Fibroblast of skin of right quadriceps (primary cell): ENCODE data around the gene ZBTB7C.
A peak's percentile ranks its signal among the peaks of the same experiment; 100 is the strongest.

Source experiments
- DNase-seq: peaks from one replicate; pipeline ENCODE4 v3.0.0-alpha.2; 2013

The ZBTB7C gene

GRCh38 chr18:48249854-48250253 lies 159.3 kb downstream of the ZBTB7C start:
- no peak for DNase-seq

- no peak for DNase-seq
These were observed 164.7 kb downstream of the ZBTB7C start for GRCh38 chr18:48244530-48244929.

GRCh38 chr18:48238636-48239035 lies 170.5 kb downstream of the ZBTB7C start:
- no peak for DNase-seq

- no peak for DNase-seq
These were observed 171.0 kb downstream of the ZBTB7C start for GRCh38 chr18:48238206-48238605.

- DNase-seq = no peak
These were observed 172.4 kb downstream of the ZBTB7C start for GRCh38 chr18:48236822-48237221.

- DNase-seq = peak; percentile 37
These were observed 178.6 kb downstream of the ZBTB7C start for GRCh38 chr18:48230467-48231113.

- DNase-seq = no peak
These were observed 179.6 kb downstream of the ZBTB7C start for GRCh38 chr18:48229552-48229981.

GRCh38 chr18:48228841-48229240 lies 180.3 kb downstream of the ZBTB7C start:
- no peak for DNase-seq

GRCh38 chr18:48228301-48228715 lies 180.9 kb downstream of the ZBTB7C start:
- no peak for DNase-seq

GRCh38 chr18:48227206-48227605 lies 182.0 kb downstream of the ZBTB7C start:
- no peak for DNase-seq

GRCh38 chr18:48226401-48226800 lies 182.8 kb downstream of the ZBTB7C start:
- no peak for DNase-seq

GRCh38 chr18:48222118-48222517 lies 187.1 kb downstream of the ZBTB7C start:
- DNase-seq = peak; percentile 26

- no peak for DNase-seq
These were observed 189.2 kb downstream of the ZBTB7C start for GRCh38 chr18:48219810-48220499.

- DNase-seq = no peak
These were observed 190.0 kb downstream of the ZBTB7C start for GRCh38 chr18:48219037-48219809.

GRCh38 chr18:48218285-48219022 lies 190.7 kb downstream of the ZBTB7C start:
- DNase-seq = no peak

GRCh38 chr18:48217258-48218250 lies 191.6 kb downstream of the ZBTB7C start:
- DNase-seq = no peak

- no peak for DNase-seq
These were observed 192.4 kb downstream of the ZBTB7C start for GRCh38 chr18:48216639-48217257.

- no peak for DNase-seq
These were observed 193.1 kb downstream of the ZBTB7C start for GRCh38 chr18:48215876-48216638.

GRCh38 chr18:48213791-48214190 lies 195.4 kb downstream of the ZBTB7C start:
- no peak for DNase-seq

- no peak for DNase-seq
These were observed 200.6 kb downstream of the ZBTB7C start for GRCh38 chr18:48208432-48209140.
